Activated T-helper 1 cell treated with Interleukin-2 at 50 U/mL for 16 hours (primary cell): Measurements from ENCODE around the gene TSPAN1.

Experiments used
- DNase-seq: peaks from one replicate; pipeline ENCODE4 v3.0.0-alpha.2; 2020; ENCODE audit warnings: low read depth

TSPAN1 gene

GRCh38 chr1:46174448-46175231, at the start of gene TSPAN1:
TSS of gene TSPAN1 (plus strand) at chr1:46175087. CDS start at chr1:46181108, 6,021 bp downstream.
- no peak for DNase-seq

- no peak for DNase-seq
Measured at GRCh38 chr1:46128344-46128743, 46.5 kb upstream of the TSPAN1 start.

- DNase-seq: no peak
Measured at GRCh38 chr1:46130121-46130520, 44.8 kb upstream of the TSPAN1 start.

GRCh38 chr1:46130606-46131005, 44.3 kb upstream of the TSPAN1 start:
- DNase-seq: no peak

- no peak for DNase-seq
Measured at GRCh38 chr1:46131093-46131492, 43.8 kb upstream of the TSPAN1 start.

GRCh38 chr1:46131712-46132528, 43.0 kb upstream of the TSPAN1 start:
- DNase-seq: no peak

GRCh38 chr1:46132529-46133180, 42.2 kb upstream of the TSPAN1 start, which contains the start of gene PIK3R3:
TSS of gene PIK3R3 (minus strand) at chr1:46132629. CDS start at chr1:46131952, 677 bp downstream.
- peak; percentile 71 for DNase-seq

- DNase-seq: peak; percentile 9
Measured at GRCh38 chr1:46133181-46133658, 41.7 kb upstream of the TSPAN1 start.

GRCh38 chr1:46133781-46134350, 41.0 kb upstream of the TSPAN1 start:
- DNase-seq: no peak

- DNase-seq: no peak
Measured at GRCh38 chr1:46134660-46135331, 40.1 kb upstream of the TSPAN1 start.

- no peak for DNase-seq
Measured at GRCh38 chr1:46136711-46137110, 38.2 kb upstream of the TSPAN1 start.

- DNase-seq: no peak
Measured at GRCh38 chr1:46137916-46138315, 37.0 kb upstream of the TSPAN1 start.

- DNase-seq: no peak
Measured at GRCh38 chr1:46148318-46148717, 26.6 kb upstream of the TSPAN1 start.

GRCh38 chr1:46150085-46150484, 24.8 kb upstream of the TSPAN1 start:
- no peak for DNase-seq

GRCh38 chr1:46152016-46152415, 22.9 kb upstream of the TSPAN1 start:
- no peak for DNase-seq

- DNase-seq: no peak
Measured at GRCh38 chr1:46153228-46153627, 21.7 kb upstream of the TSPAN1 start.

- DNase-seq: no peak
Measured at GRCh38 chr1:46153732-46154131, 21.2 kb upstream of the TSPAN1 start.

- DNase-seq: no peak
Measured at GRCh38 chr1:46157916-46158311, 17.0 kb upstream of the TSPAN1 start.

GRCh38 chr1:46158312-46159281, 16.3 kb upstream of the TSPAN1 start:
- no peak for DNase-seq

GRCh38 chr1:46159516-46159915, 15.4 kb upstream of the TSPAN1 start:
- DNase-seq: no peak
